ENCODE results near the gene DSCAML1. TPM values are rescaled to one million over a fixed set of nuclear protein-coding genes. Genes with fewer than 3 reads are reported as not detected.

The DSCAML1 gene
- total and polyA plus RNA-seq, 8 donors, result 0.08 to 2.9 (median 0.45) TPM

DNA sequence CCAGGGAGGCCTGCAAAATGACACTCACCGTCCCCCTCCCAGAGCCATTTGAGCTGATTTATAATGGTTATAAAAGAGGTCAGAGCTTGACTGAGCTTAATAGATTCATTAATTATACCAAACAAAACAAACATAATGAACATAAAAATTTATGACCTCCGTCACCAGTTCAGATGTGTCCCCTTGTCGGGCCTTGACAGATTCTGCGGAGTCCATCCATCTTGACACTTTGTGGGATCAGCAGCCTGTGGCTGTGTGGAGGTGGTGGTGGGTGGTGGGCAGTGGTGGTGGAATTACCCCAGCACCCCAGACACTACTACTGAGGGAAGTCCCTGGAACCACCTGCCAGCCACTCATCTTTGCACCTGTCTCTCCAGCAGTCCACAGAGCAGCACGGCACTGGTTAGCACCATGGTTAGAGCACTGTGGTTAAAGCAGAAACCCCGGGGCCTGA is 83.5 kb downstream of the DSCAML1 start:
- Histone ChIP-seq H3K27ac (no peak overlapping the region), H3K36me3 (no peaks in the 10 kb centered on the region), H3K4me1 (peaks cover 0 to 10% (median 0%) of the 10 kb centered on the region in 4 donors), H3K27me3 (peaks cover 0 to 15% (median 0%) of the 10 kb centered on the region in 3 donors), H3K4me3 (no peak overlapping the region), H3K9me3 (peaks cover 0 to 5% (median 0%) of the 10 kb centered on the region in 4 donors)
- 78 to 90% (median 83%) methylated on average over 6 of the region's 6 CpGs for WGBS, 5 donors
- no peak for DNase-seq
- intact Hi-C loops (cut with DNase I; ENCODE audit: low total_unique reads), result no loop called here
- TF ChIP-seq EP300 (IDR thresholded peaks at IDR 0.05) (no peak), POLR2AphosphoS5 (IDR thresholded peaks at IDR 0.05) (no peak), POLR2A (IDR thresholded peaks at IDR 0.05) (no peak)
- TF ChIP-seq, protein P1, sequence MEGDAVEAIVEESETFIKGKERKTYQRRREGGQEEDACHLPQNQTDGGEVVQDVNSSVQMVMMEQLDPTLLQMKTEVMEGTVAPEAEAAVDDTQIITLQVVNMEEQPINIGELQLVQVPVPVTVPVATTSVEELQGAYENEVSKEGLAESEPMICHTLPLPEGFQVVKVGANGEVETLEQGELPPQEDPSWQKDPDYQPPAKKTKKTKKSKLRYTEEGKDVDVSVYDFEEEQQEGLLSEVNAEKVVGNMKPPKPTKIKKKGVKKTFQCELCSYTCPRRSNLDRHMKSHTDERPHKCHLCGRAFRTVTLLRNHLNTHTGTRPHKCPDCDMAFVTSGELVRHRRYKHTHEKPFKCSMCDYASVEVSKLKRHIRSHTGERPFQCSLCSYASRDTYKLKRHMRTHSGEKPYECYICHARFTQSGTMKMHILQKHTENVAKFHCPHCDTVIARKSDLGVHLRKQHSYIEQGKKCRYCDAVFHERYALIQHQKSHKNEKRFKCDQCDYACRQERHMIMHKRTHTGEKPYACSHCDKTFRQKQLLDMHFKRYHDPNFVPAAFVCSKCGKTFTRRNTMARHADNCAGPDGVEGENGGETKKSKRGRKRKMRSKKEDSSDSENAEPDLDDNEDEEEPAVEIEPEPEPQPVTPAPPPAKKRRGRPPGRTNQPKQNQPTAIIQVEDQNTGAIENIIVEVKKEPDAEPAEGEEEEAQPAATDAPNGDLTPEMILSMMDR (IDR thresholded peaks at IDR 0.05), result no peak

DNA sequence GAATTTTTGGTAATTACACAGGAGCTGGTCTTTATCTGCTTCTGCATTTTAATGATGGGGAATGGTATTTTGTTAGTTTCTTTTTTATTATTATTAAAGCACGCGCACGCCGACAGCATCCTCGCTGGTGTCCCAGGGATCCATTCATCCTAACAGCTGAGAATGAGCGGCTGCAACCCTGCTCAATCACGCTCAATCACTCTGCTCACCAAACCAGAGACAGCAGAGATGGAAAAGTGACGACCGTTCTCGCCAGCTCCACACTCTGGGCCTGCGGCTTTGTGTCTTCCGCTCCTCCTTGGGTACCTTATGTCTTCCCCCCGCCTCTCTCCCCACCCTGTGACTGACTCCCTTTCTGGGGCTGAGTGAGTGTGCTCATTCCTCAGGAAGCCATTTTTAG is 84.5 kb downstream of the DSCAML1 start:
- WGBS, 5 donors, result 89 to 96% (median 91%) methylated on average over 13 of the region's 13 CpGs
- Histone ChIP-seq H3K27me3 (peaks cover 0 to 15% (median 0%) of the 10 kb centered on the region in 3 donors), H3K27ac (no peak overlapping the region), H3K4me3 (no peak overlapping the region), H3K4me1 (peaks cover 0 to under 1% (median 0%) of the 10 kb centered on the region in 4 donors), H3K9me3 (peaks cover 0 to 5% (median 0%) of the 10 kb centered on the region in 4 donors), H3K36me3 (no peaks in the 10 kb centered on the region)
- no peak for DNase-seq
- intact Hi-C loops (cut with DNase I; ENCODE audit: low total_unique reads), result no loop called here
- TF ChIP-seq POLR2A (IDR thresholded peaks at IDR 0.05) (no peak), POLR2AphosphoS5 (IDR thresholded peaks at IDR 0.05) (no peak), EP300 (IDR thresholded peaks at IDR 0.05) (no peak)
- TF ChIP-seq, protein P1 (IDR thresholded peaks at IDR 0.05), result no peak

DNA sequence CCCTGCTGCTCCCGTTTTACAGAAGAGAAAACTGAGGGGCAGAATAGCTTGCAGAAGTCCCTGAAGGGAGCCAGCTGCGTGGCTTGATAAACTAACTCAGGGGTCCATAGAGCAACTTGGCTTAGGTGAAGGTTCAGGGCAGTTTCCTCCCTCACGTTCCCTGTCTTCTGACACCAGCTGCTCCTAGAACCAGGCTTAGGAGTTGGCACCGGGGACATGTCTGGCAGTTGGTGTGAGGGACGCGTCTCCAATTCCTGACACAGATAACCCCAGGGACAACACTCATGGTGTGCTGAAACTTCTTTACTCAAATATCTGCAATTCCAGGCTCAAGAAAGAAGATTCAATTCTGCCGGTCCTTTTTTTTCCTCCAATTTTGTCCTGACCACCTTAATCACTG is 85.7 kb downstream of the DSCAML1 start:
- WGBS, 5 donors, result 73 to 77% (median 77%) methylated on average over 7 of the region's 7 CpGs

DNA sequence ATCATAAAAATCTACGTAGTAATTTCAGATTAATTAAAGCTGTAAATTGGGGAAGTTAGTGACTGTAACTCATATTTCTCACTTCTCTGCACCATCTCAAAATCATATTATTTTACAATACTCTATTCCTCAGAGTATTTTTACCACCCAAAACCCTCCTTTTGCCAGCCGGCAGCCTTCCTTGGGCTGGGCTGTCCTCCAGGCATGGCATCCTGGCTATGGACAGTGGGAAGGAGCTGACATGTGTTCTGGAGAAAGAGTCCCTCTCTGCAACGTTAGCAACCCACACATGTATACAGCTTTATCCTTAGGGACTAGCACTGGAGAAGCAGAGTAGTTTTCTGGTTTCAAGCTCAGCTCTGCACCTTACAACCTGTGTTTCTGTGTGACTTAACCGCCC is 86.8 kb downstream of the DSCAML1 start:
- H3K27me3 ChIP-seq, result peaks cover 0 to 30% (median 0%) of the 10 kb centered on the region in 3 donors
- no peak for DNase-seq
- no peak overlapping the region for H3K27ac ChIP-seq
- H3K4me3 ChIP-seq, result no peak overlapping the region
- H3K36me3 ChIP-seq, result no peaks in the 10 kb centered on the region
- TF ChIP-seq EP300 (IDR thresholded peaks at IDR 0.05) (no peak), POLR2AphosphoS5 (IDR thresholded peaks at IDR 0.05) (no peak)
- TF ChIP-seq, protein P1 (IDR thresholded peaks at IDR 0.05), result no peak
- H3K9me3 ChIP-seq, result peaks cover 0 to 5% (median 0%) of the 10 kb centered on the region in 4 donors
- no peaks in the 10 kb centered on the region for H3K4me1 ChIP-seq
- 82 to 89% (median 86%) methylated on average over 4 of the region's 4 CpGs for WGBS, 5 donors
- intact Hi-C loops (cut with DNase I; ENCODE audit: low total_unique reads), result no loop called here

More for the DNA sequence above, 85.7 kb downstream of the DSCAML1 start:
- DNase-seq, result no peak
- no peaks in the 10 kb centered on the region for H3K4me1 ChIP-seq
- TF ChIP-seq EP300 (IDR thresholded peaks at IDR 0.05), result no peak
- no peak for TF ChIP-seq POLR2A (IDR thresholded peaks at IDR 0.05)
- TF ChIP-seq, protein P1 (IDR thresholded peaks at IDR 0.05), result no peak
- H3K27ac ChIP-seq, result no peak overlapping the region
- H3K4me3 ChIP-seq, result no peak overlapping the region
- no peaks in the 10 kb centered on the region for H3K36me3 ChIP-seq
- peaks cover 0 to 5% (median 0%) of the 10 kb centered on the region in 4 donors for H3K9me3 ChIP-seq
- H3K27me3 ChIP-seq, result peaks cover 0 to 21% (median 0%) of the 10 kb centered on the region in 3 donors
- intact Hi-C loops (cut with DNase I; ENCODE audit: low total_unique reads), result no loop called here
